ENCODE data around the gene LYPD5.

DNA sequence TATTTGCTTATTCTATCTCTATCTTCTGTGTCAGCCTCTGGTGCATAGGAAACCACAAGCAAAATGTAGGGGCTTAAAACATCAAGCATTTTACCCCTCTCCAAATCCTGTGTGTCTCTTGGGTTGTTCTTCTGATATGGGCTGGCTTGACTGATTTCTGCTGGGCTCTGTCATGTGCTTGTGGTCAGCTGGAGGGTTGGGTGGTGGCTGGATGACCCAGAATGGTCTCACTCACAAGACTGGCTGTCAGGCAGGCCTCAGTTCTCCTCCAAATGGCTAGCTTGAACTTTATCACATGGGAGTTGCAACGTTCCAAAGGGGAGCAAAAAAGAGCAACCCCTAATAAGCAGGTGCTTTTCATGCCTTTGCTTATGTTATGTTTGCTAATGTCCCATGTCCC is 9.6 kb upstream of the LYPD5 start:
- TF ChIP-seq POLR2A (IDR thresholded peaks at IDR 0.05) (no peak), POLR2AphosphoS5 (IDR thresholded peaks at IDR 0.05) (no peak)
- TF ChIP-seq, protein P1, sequence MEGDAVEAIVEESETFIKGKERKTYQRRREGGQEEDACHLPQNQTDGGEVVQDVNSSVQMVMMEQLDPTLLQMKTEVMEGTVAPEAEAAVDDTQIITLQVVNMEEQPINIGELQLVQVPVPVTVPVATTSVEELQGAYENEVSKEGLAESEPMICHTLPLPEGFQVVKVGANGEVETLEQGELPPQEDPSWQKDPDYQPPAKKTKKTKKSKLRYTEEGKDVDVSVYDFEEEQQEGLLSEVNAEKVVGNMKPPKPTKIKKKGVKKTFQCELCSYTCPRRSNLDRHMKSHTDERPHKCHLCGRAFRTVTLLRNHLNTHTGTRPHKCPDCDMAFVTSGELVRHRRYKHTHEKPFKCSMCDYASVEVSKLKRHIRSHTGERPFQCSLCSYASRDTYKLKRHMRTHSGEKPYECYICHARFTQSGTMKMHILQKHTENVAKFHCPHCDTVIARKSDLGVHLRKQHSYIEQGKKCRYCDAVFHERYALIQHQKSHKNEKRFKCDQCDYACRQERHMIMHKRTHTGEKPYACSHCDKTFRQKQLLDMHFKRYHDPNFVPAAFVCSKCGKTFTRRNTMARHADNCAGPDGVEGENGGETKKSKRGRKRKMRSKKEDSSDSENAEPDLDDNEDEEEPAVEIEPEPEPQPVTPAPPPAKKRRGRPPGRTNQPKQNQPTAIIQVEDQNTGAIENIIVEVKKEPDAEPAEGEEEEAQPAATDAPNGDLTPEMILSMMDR (IDR thresholded peaks at IDR 0.05 in 8 of 11, conservative IDR thresholded peaks at IDR 0.05 in 3 of 11), result no peak

Data from spleen (tissue), 7 donors.